Measurements from ENCODE around the gene STXBP6.

Gene STXBP6

DNA sequence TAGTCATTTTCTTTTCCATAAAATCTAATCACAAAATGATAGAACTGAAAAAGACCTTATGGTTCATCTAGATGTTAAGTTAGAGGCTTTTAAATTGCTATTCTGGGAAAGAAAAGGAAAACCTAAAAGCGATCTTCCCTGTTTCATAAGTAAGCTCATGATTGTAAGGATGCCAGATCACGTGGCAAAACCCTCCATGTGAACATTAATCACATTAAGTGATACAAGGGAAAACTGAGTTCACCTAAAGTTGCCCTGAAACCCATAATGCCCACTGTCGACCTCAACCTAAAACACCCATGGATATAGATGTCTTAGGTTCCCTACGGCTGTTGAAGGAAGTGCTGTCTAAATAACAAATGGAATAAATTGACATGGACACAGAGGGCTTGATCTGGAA lies 3.0 kb upstream of the STXBP6 start:
- in situ Hi-C loops (cut with MboI; ENCODE audit: low sequenced_read_pairs): no loop called here

DNA sequence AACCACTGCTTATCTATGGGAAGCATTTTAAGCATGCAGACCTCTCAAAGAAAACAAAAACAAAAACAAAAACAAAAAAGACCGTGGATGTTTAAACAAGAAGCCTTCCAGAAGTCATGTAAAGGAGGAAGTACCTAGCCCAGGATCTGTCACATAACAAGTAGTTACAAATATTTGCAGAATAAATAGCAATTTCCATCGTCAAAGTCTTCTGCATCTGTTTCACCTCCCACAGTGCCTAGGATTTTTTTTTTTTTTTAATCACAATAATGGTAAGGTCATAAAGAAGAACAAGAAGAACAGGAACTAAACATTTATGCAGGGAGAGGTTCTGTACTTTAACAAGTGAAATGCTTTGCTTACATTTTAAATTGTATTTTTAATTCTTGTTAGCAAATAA lies 2.4 kb upstream of the STXBP6 start:
- in situ Hi-C loops (cut with MboI; ENCODE audit: low sequenced_read_pairs): no loop called here

DNA sequence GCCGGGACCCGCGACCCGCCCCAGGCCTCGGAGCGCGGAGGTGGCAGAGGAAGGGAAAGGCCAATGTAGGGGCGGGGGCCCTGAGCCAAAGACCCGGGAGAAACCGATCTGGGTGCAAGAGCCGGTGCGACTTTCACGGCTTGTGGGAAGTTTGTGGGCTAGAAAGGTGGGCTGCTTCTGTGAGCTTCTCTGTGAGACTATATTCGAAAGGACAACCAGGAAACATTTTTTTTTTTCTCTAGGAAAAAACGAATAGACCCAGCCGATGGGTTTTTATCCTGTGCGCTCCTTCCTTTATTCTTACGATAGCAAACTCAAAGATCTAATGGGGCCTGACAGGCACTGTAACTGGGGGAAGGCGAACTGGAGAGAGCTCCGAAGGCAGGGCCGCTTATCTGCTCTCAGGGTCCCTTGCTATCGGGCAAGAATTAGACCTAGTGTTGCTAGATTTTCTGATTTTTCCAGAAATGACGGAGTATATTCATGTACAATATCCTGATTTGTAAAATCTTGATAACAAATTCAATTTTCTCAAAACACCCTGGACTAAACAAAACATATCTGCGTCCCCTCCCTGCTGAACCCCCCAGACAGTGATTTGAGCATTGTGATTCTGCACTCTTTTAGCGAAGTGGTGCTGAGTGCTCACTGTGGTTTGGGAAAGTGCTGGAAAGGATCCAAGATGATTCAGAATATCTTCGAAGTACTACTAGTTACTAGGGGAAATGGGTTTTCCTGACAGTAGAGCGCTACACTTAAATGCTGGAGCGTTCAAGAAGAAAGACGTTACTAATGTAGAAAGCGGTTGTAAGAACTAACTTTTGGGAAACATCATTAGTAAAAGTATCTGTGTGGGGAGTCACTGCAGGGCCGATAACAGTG lies 563 bp upstream of the STXBP6 start:
- in situ Hi-C loops (cut with MboI; ENCODE audit: low sequenced_read_pairs): no loop called here

DNA sequence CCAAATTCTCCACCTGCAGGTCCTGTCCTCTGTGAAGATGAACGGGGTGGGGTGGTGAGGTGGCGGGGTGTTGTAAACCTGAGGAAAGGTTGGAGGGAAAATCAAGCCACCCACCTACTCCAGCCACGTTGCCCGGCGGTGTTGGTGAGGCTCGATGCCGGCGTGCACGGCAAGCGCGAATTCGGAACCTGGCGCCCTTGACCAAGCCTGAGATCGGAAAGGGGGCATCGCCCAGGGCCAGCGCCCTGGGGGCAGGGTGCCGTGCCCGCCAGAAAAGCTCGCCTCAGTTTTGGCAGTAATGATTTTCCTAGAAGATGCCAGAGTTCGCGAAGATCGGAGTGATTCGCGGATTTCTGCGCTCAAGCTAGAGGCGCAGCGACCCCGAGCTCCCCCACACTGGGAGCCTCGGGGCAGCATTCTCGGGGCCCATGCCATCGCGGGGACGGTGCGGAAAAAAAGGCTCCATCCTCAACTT lies 817 bp downstream of the STXBP6 start:
- in situ Hi-C loops (cut with MboI; ENCODE audit: low sequenced_read_pairs): no loop called here

DNA sequence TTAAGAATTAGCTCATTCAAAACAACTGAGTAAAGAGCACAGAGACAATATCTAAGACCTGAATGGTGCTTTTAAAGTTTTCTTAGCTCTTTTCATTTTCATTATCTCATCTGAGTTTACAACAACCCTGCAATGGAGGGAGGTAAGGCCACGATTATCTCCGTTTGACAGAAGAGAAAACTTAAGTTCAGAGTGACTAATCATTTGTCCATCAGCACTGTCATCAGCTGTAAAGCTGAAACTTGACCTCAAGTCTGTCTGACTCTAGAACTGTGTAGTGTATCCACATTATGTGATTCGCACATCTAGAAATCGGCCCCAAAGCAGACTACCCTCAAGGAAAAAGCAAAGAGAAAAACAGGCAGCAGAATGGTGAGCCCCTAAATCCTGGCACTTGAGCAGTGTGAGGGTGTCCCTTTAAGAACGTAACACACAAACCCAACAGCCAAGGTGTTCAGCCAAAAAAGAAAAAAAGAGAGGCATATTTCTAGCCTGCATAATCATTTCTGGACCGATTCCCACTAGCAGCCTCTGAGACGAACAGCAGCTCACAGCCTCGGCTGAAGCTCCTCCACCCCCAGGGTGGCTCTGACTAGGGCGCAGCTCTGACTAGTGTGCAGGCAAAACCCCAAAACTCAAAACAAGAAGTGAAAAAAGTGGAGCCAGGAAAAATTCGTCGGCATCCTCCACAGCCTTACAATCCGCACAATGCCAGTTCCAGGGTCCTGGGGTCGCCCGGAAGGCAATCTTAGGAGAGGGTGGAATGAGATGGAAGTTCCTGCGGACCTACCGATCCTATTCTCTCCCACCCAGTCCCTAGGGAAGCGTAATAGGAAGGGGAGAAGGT lies 1.6 kb downstream of the STXBP6 start:
- in situ Hi-C loops (cut with MboI; ENCODE audit: low sequenced_read_pairs): no loop called here

DNA sequence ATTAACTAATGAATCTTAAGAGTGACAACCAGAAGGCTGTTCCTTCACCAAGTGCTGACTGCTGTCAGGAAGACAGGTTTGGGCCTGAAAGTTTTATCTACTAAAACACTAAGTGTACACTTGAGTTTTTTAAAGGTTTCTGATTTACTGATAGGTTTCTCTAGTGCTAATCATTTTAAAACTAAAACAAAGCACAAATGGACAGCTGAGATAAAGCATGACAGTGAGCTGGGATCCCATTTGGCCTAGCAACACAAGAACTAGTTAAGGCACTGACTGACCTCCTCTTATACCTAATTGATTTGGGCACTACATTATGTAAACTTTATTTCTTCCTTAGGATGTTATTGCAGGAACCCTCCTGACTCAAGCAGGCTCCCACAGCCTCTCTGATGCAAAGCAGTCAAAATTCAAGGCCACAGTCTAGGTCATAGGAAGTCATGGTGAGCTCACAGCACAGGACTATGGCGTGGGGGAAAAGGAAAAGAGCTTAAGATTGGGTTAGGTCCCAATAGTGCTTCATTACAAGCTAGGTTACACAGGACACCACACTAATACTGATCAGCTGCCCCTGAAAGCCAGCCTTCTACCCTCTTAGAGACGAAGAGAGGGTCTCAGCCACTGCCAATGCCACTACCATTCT lies 3.5 kb downstream of the STXBP6 start:
- in situ Hi-C loops (cut with MboI; ENCODE audit: low sequenced_read_pairs): no loop called here

DNA sequence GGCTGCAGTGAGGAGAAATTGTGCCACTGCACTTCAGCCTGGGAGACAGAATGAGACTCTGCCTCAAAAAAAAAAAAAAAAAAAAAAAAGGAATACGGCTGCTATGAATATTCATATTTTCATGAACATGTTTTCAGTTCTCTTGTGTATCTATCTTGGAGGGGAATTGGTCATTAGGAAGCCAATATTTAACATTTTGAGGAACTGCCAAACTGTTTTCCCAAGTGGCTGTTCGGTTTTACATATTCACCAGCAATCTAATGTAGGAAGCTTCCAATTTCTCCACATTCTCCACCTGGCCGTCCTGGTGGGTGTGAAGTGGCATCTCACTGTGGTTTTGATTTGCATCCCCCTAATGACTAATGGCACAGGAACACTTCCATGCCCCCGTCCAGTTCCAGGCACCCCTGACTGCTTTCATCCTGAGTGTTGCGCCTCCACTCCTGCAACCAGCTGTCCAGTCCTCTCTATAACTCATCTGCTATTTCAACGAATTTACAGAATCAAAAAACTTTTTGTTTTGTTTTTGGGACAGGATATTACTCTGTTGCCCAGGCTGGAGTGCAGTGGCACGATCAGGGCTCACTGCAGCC lies 5.7 kb downstream of the STXBP6 start:
- in situ Hi-C loops (cut with MboI; ENCODE audit: low sequenced_read_pairs): no loop called here

DNA sequence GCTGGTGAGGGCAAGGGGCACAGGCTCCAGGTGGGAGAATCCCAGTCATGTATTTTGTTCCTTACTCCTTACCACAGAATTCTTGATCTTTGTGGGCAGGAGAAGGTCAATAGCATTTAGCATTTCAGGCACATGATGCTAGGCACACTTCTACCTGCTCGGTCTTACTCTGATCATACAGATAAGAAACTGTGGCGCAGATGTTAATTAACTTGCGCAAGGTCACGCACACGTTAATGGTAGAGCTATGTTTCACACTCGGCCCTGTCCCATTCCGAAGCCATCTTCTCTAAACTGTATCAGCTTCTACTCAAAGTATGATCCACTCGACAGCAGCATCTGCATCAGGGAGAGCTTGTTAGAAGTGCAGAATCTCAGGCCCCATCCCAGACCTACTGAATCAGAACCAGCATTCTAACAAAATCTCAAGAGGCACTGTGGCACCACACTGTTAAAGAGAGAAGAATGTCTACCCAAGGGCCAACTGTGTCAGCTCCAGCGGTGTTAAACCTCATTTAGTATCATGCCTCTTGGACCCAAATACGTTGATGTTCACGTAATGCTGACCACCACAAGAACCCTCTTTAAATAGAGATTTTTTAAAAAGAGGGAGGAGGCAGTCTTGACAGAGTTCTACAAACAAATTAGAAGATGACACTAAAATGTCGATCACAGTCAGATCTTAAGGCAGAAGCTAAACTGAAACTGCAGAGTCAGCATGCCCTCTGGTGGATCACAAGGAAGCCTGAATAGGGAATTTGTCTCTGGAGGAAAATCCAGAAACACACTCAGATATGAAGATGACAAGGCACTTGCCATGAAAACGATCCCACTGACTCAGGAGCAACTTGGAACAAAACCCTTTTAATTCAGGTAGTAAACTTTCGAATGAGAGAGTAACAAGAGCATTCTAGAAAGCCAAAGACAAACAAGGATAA lies 7.3 kb downstream of the STXBP6 start:
- in situ Hi-C loops (cut with MboI; ENCODE audit: low sequenced_read_pairs): no loop called here

DNA sequence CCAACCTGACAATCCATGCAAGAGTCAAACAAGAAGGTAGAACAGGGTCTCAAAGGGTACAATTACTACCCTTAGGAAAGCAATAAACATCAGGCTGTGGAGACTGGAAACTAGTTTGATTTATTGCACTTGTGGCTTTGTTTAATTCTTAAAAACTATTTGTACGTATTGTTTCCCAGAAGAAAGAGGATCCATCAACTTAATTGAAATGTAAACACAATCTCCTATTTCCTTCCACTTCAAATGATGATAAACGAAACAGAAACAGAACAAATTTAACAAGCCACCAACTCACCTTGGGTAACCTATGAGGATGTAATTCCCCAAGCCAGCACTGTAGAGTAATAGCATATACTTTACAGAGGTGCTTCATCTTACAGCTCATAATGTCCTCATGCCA lies 8.0 kb downstream of the STXBP6 start:
- in situ Hi-C loops (cut with MboI; ENCODE audit: low sequenced_read_pairs): no loop called here

DNA sequence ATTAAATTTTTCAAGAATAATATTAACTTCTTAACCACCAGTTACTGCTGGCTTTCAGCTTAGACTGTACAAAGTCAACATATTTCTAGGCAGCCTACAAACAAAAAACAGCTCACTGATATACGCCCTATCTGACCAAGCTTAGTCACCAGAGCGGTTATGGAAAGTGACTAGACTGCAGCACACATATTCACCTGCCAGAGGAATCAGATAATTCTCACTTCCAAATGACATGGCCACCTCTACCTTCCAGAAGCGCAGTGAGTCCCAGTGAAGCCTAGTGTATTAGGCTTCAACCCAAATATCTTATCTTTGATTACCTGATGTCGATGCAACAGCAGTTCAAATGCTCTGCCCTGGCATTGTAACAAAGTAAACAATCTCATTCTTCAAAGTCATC lies 8.5 kb downstream of the STXBP6 start:
- in situ Hi-C loops (cut with MboI; ENCODE audit: low sequenced_read_pairs): no loop called here

DNA sequence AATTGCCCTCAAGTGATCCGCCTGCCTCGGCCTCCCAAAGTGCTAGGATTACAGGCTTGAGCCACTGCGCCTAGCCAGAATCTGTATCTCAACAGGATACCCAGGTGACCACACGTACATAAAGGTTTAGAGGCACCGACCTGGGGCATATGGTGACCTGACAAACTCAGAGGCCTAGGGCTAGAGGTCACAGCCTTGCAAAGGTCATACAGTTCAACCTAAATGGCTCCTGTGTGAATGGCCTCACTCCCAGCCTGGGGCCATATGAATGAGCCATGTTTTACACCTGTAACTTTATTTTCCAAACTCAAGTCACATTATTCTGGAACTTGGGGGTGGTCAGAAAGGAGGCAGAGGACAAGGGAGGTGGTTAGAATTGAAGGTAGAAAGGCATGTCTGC lies 10.0 kb downstream of the STXBP6 start:
- in situ Hi-C loops (cut with MboI; ENCODE audit: low sequenced_read_pairs): no loop called here

DNA sequence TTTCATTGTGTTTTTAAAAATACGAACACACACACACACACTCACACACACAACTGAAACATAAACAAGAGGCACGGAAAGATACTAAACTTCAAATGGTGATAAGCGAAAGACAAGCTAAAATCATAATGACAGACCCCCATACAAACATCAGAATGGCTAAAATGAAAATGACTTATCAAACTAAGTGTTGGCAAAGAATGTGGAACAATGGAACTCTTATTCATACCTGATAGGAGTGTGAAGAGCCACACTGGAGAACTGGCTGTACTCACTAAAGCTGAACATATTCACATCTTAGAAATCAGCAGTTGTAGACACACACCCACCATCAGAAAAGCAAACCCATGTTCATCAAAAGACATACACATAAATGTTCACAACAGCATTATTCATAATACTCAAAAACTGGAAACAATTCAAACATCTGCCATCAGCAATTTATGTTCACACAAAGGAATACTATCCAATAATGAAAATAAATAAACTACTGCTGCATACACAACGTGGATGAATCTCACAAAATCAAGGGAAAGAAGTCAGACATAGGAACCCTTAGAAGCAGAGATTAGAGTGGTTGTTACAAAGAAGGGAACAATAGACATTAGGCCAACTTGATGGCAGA lies 11.8 kb downstream of the STXBP6 start:
- in situ Hi-C loops (cut with MboI; ENCODE audit: low sequenced_read_pairs): no loop called here

DNA sequence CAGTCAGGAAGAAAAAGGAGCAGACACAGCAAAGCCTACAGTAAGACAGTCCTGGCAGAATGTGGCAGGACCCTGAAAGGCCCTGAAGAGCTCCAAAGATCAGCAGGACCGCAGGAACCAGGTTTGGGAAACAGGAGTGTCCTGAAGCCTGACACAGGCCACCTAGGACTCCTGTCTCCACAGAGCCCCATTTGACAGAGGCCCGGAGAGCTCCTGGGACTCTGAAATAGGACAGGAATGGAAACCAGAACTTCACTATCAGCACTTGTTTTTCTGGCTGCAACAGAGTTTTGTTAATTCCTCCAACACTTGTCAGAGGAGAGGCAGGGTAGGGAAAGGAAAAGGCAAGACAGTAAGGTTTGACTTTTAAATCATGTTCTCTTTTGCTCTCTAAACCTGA lies 12.9 kb downstream of the STXBP6 start:
- in situ Hi-C loops (cut with MboI; ENCODE audit: low sequenced_read_pairs): no loop called here

DNA sequence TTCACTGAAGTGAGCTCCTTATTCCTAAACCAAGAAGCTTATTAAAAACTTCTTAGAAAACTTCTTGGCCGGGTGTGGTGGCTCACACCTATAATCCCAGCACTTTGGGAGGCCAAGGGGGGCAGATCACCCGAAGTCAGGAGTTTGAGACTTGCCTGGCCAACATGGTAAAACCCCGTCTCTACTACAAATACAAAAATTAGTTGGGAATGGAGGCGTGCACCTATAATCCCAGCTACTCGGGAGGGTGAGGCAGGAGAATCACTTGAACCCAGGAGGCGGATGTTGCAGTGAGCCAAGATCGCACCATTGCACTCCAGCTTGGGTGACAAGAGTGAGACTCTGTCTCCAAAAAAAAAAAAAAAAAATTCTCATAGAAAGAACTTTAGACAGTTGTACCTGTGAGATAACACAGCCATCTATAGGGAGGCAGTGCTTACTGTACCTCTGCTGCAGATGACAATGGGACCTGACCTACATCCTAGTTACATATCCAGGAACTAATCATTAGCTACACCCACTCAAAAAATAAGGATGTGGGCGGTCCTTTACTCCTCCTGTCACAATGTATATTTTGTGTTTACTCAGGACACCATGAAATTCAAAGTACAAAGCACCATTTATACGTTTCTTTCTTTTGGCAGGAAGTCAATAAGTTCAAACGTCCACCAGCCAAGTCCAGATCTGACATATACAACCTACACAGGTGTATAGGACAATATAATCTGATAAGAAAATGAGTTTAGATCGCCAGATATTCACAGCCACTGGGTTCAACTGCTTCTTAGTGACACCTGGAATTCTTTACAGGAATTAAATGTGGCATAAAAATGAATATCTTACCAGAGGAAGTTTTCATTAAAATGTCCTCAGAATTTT lies 14.9 kb downstream of the STXBP6 start:
- in situ Hi-C loops (cut with MboI; ENCODE audit: low sequenced_read_pairs): no loop called here

DNA sequence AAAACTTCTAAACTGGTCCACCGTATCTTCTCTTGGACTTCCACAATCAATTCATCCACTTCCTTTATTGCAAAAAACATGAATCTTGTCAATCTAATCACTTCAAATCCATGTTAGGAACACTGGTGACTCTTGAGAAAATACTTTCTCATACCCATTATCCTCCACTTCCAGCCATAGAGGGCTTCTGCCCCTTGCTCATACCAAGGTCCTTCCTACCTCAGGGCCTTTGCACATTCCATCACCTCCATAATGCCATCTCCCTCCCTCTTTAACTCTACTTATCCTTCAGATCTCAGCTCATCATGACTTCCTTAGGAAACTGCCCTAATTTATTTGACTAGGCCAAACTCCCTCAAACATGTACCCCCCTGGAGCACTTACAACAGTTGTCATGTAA lies 16.6 kb downstream of the STXBP6 start:
- in situ Hi-C loops (cut with MboI; ENCODE audit: low sequenced_read_pairs): no loop called here

DNA sequence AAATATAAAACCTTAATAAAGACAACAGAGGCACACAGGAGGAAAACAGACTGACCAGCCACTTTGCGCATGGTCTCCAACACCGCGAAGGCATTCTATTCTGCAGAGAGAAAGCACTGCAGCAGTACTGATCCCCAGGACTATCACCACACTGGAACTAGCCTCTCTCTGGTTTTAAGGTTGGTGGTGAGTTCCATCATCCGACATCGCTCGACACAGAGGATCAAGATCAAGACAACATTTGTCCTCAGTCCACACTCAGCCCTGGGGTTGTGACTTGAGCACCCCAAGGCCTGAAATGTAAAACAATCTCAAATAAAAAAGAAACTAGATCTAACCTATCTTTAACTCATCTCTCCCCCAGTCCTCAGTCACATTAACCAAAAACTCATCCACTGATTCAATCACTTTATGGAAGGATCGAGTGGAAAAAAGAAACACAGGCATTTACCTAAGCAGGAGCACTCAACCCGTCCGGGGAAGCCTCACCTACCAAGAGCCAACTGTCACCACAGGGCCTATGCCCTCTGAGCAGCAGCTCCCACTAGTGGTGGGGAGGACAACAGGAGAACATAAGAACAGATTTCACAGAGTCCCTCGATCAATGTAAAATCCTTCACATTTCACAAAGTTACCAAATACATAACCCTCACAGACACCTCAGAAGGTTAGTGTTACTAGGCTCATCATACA lies 17.7 kb downstream of the STXBP6 start:
- in situ Hi-C loops (cut with MboI; ENCODE audit: low sequenced_read_pairs): no loop called here

DNA sequence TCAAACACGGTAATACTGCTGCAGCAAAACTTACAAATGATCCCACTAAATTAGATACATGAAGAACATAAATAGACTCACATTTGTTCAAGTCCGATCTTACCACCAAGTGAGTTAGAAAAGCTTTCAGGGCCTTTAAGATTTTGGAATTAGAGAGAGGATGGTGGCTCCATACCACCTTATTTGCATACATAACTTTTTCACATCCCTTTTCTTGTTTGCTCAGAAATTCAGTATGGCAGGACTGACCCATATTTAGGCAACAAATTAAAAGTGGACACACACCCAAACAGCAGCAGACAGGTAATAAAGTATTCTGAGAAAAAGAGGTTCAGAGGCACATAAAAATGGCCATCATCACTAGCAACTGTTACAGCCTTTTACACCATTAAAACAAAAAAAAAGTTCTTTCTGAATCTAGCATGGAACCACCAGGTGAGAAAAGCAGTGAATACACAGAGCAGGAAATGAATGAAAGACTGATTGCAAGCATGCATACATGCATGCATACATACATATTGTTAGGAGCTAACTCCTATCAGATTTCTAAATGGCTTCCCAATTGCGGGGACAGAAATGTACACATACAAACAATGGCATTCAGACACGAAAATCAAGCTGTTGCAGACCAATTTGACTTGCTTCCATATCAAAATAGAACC lies 23.3 kb downstream of the STXBP6 start:
- in situ Hi-C loops (cut with MboI; ENCODE audit: low sequenced_read_pairs): no loop called here
